PFSK-1 (cell line): ENCODE results near the gene RBM47.

Source experiments
- POLR2AphosphoS5 ChIP-seq: IDR thresholded peaks from 2 replicates; pipeline ENCODE4 v1.6.1; 2012; ENCODE audit warnings: low read depth, mild to moderate bottlenecking, control low read depth, low read length, moderate library complexity
- REST ChIP-seq, 2 experiments: IDR thresholded peaks; 2 replicates each; pipeline versions ENCODE4 v1.6.1 to v1.8.0; 2011 to 2012; ENCODE audit warnings: low read depth in 2 of 2, low read length in 2 of 2, control low read depth in 1 of 2, inconsistent platforms in 1 of 2, mild to moderate bottlenecking in 1 of 2, moderate library complexity in 1 of 2; ENCODE audit not compliant: insufficient read depth in 1 of 2

- TF ChIP-seq POLR2AphosphoS5 (no peak), REST (IDR thresholded peaks at IDR 0.05; ENCODE audit: insufficient read depth in 1 of 2, low read depth in 2 of 2, low read length in 2 of 2) (no peak)
Measured at GRCh38 chr4:40562681-40563080, 67.0 kb downstream of the RBM47 start.
